ENCODE measurements around the gene ADTRP. TPM values are rescaled to one million over a fixed set of nuclear protein-coding genes. Genes with fewer than 3 reads are reported as not detected.

The ADTRP gene
- total and polyA plus RNA-seq, 8 donors: 0.65 to 11.4 (median 1.4) TPM

- ATAC-seq: no peak
- DNase-seq: no peak
- Histone ChIP-seq H3K4me3 (no peak overlapping the region), H3K9me3 (no peaks in the 10 kb centered on the region), H3K27ac (no peak overlapping the region), H3K27me3 (no peaks in the 10 kb centered on the region), H3K4me1 (no peaks in the 10 kb centered on the region), H3K36me3 (no peaks in the 10 kb centered on the region)
- no peak for TF ChIP-seq CTCF (IDR thresholded peaks at IDR 0.05)
- intact Hi-C loops (cut with DNase I): no loop called here
Measured at GRCh38 chr6:11722805-11723631, 55.6 kb downstream of the ADTRP start.

DNA sequence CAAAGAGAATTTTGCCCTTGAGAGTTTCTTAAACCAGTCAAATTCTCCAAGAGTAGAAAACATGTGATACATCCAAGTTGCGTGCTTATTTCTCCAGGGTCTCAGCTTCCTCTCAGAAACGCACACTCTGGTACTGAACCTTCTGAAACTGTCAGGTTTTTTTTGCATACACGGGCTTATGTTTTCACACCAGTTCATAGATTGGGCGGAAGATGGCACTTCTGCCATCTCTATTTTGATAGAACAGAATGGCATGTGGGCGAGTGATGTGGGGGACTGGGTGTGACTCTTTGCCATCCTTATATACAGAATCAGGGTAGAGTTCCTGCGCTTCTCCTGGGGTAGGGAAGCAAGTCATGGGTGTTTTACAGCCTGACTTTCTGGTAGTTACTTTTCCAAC is 56.4 kb downstream of the ADTRP start:
- no peaks in the 10 kb centered on the region for H3K27me3 ChIP-seq
- H3K27ac ChIP-seq: no peak overlapping the region
- no peak for DNase-seq
- no peak overlapping the region for H3K4me3 ChIP-seq
- no peaks in the 10 kb centered on the region for H3K36me3 ChIP-seq
- H3K4me1 ChIP-seq: no peaks in the 10 kb centered on the region
- no peak for TF ChIP-seq CTCF (IDR thresholded peaks at IDR 0.05)
- intact Hi-C loops (cut with DNase I): no loop called here
- no peak for ATAC-seq
- no peaks in the 10 kb centered on the region for H3K9me3 ChIP-seq

- no peak overlapping the region for H3K4me3 ChIP-seq
- no peak for TF ChIP-seq CTCF (IDR thresholded peaks at IDR 0.05)
- H3K27ac ChIP-seq: no peak overlapping the region
- ATAC-seq: no peak
- no peak for DNase-seq
- H3K9me3 ChIP-seq: no peaks in the 10 kb centered on the region
- no peaks in the 10 kb centered on the region for H3K4me1 ChIP-seq
- intact Hi-C loops (cut with DNase I): no loop called here
- H3K36me3 ChIP-seq: no peaks in the 10 kb centered on the region
- H3K27me3 ChIP-seq: no peaks in the 10 kb centered on the region
Measured at GRCh38 chr6:11718463-11718862, 60.1 kb downstream of the ADTRP start.

DNA sequence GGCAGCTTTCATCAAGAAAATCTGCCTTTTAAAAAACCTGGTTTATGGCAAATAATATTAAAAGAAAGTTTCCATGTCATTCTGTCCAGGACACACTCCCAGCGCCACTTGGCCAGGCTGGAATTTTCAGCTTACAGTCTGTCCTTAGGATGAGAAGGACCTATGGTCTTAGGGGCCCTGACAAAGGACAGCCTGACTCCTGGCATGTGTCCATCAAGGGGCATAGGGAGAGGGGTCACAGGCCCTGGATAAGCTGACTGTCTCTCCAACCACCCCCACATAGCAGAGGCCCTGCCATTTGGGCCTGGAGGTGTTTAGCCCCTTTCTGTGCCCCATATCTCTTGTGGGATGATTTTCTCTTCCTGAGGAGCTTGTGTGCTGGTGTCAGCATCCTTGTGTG is 60.6 kb downstream of the ADTRP start:
- no peak for TF ChIP-seq CTCF (IDR thresholded peaks at IDR 0.05)
- DNase-seq: no peak
- no peaks in the 10 kb centered on the region for H3K9me3 ChIP-seq
- no peaks in the 10 kb centered on the region for H3K36me3 ChIP-seq
- no peak overlapping the region for H3K4me3 ChIP-seq
- no peak for ATAC-seq
- peaks cover 0 to 2% of the 10 kb centered on the region in 2 donors for H3K4me1 ChIP-seq
- H3K27ac ChIP-seq: no peak overlapping the region
- no peaks in the 10 kb centered on the region for H3K27me3 ChIP-seq
- intact Hi-C loops (cut with DNase I): no loop called here

- no peaks in the 10 kb centered on the region for H3K27me3 ChIP-seq
- no peaks in the 10 kb centered on the region for H3K9me3 ChIP-seq
- H3K27ac ChIP-seq: no peak overlapping the region
- intact Hi-C loops (cut with DNase I): no loop called here
- no peak overlapping the region for H3K4me3 ChIP-seq
- H3K36me3 ChIP-seq: no peaks in the 10 kb centered on the region
- H3K4me1 ChIP-seq: peaks cover 4 to 25% of the 10 kb centered on the region in 2 donors
- ATAC-seq (no peak), DNase-seq (no peak)
- TF ChIP-seq CTCF (IDR thresholded peaks at IDR 0.05): no peak
Measured at GRCh38 chr6:11714798-11715285, 63.8 kb downstream of the ADTRP start.
